ENCODE measurements around the gene PADI1.

Gene PADI1

GRCh38 chr1:17225140-17225539 is 20.2 kb downstream of the PADI1 start:
- DNase-seq (ENCODE audit: low read depth) = no peak
- no peak overlapping the region for H3K4me3 ChIP-seq (ENCODE audit: control insufficient read depth, low read depth, low read length)
- no peak for TF ChIP-seq CTCF (IDR thresholded peaks at IDR 0.05; ENCODE audit: control insufficient read depth, insufficient read depth, low read depth, low read length, missing control alignments)

- no peak for DNase-seq (ENCODE audit: low read depth)
- H3K4me3 ChIP-seq (ENCODE audit: control insufficient read depth, low read depth, low read length) = no peak overlapping the region
- TF ChIP-seq CTCF (IDR thresholded peaks at IDR 0.05; ENCODE audit: control insufficient read depth, insufficient read depth, low read depth, low read length, missing control alignments) = no peak
Measured at GRCh38 chr1:17227358-17227915, 22.5 kb downstream of the PADI1 start.

GRCh38 chr1:17228619-17229018 is 23.7 kb downstream of the PADI1 start:
- no peak for DNase-seq (ENCODE audit: low read depth)

GRCh38 chr1:17229379-17229778 is 24.5 kb downstream of the PADI1 start:
- no peak for DNase-seq (ENCODE audit: low read depth)
- no peak overlapping the region for H3K4me3 ChIP-seq (ENCODE audit: control insufficient read depth, low read depth, low read length)
- no peak for TF ChIP-seq CTCF (IDR thresholded peaks at IDR 0.05; ENCODE audit: control insufficient read depth, insufficient read depth, low read depth, low read length, missing control alignments)

More at GRCh38 chr1:17228619-17229018, 23.7 kb downstream of the PADI1 start:
- no peak overlapping the region for H3K4me3 ChIP-seq (ENCODE audit: control insufficient read depth, low read depth, low read length)
- TF ChIP-seq CTCF (IDR thresholded peaks at IDR 0.05; ENCODE audit: control insufficient read depth, insufficient read depth, low read depth, low read length, missing control alignments) = no peak

- no peak for DNase-seq (ENCODE audit: low read depth)
- TF ChIP-seq CTCF (IDR thresholded peaks at IDR 0.05; ENCODE audit: control insufficient read depth, insufficient read depth, low read depth, low read length, missing control alignments) = no peak
Measured at GRCh38 chr1:17230106-17230505, 25.2 kb downstream of the PADI1 start.

GRCh38 chr1:17230671-17231310 is 25.9 kb downstream of the PADI1 start:
- H3K4me3 ChIP-seq (ENCODE audit: control insufficient read depth, low read depth, low read length) = no peak overlapping the region
- no peak for TF ChIP-seq CTCF (IDR thresholded peaks at IDR 0.05; ENCODE audit: control insufficient read depth, insufficient read depth, low read depth, low read length, missing control alignments)
- no peak for DNase-seq (ENCODE audit: low read depth)

More at GRCh38 chr1:17230106-17230505, 25.2 kb downstream of the PADI1 start:
- H3K4me3 ChIP-seq (ENCODE audit: control insufficient read depth, low read depth, low read length) = no peak overlapping the region

Data from AG09309 (cell line).